Measurements from ENCODE around the gene IBA57.
"Not testable (repeated sequence)": the region's sequence is repeated elsewhere in the genome, so short reads cannot be mapped to it uniquely, and the experiment has no call there.

IBA57 gene

GRCh38 chr1:228184152-228184551, 18.5 kb downstream of the IBA57 start:
- no peaks in the 10 kb centered on the region for H4K20me1 ChIP-seq
- H3K36me3 ChIP-seq: no peaks in the 10 kb centered on the region
- H3K4me1 ChIP-seq: peaks cover 4% of the 10 kb centered on the region; the same call in 1 of the 2 replicates
- no peak overlapping the region for H3K27ac ChIP-seq
- TF ChIP-seq Cebpa-rat (IDR thresholded peaks at IDR 0.05): no peak
- H3K9me3 ChIP-seq: no peaks in the 10 kb centered on the region
- H3K4me3 ChIP-seq: no peak overlapping the region
- no peak overlapping the region for H3K9ac ChIP-seq
- H3K27me3 ChIP-seq: no peaks in the 10 kb centered on the region
- H3K4me2 ChIP-seq: no peak overlapping the region

GRCh38 chr1:228185641-228185965, 20.0 kb downstream of the IBA57 start:
- H3K9ac ChIP-seq: no peak overlapping the region
- no peaks in the 10 kb centered on the region for H3K9me3 ChIP-seq
- H3K4me2 ChIP-seq: no peak overlapping the region
- no peak overlapping the region for H3K4me3 ChIP-seq
- no peak for TF ChIP-seq Cebpa-rat (IDR thresholded peaks at IDR 0.05)
- H4K20me1 ChIP-seq: no peaks in the 10 kb centered on the region
- H3K4me1 ChIP-seq: no peaks in the 10 kb centered on the region
- no peaks in the 10 kb centered on the region for H3K36me3 ChIP-seq
- H3K27me3 ChIP-seq: no peaks in the 10 kb centered on the region
- H3K27ac ChIP-seq: no peak overlapping the region

- H4K20me1 ChIP-seq, H3K36me3 ChIP-seq, H3K9me3 ChIP-seq, H3K27me3 ChIP-seq, H3K4me3 ChIP-seq, H3K9ac ChIP-seq, H3K27ac ChIP-seq, H3K4me1 ChIP-seq, H3K4me2 ChIP-seq: not testable (repeated sequence)
Measured at GRCh38 chr1:228188249-228188648, 22.6 kb downstream of the IBA57 start.

GRCh38 chr1:228190182-228190581, 24.6 kb downstream of the IBA57 start:
- Histone ChIP-seq H3K27ac (no peak overlapping the region), H3K4me2 (no peak overlapping the region), H3K9ac (no peak overlapping the region), H3K36me3 (no peaks in the 10 kb centered on the region), H3K9me3 (no peaks in the 10 kb centered on the region), H3K4me3 (no peak overlapping the region), H4K20me1 (no peaks in the 10 kb centered on the region), H3K4me1 (no peaks in the 10 kb centered on the region), H3K27me3 (no peaks in the 10 kb centered on the region)
- no peak for TF ChIP-seq Cebpa-rat (IDR thresholded peaks at IDR 0.05)

- no peak overlapping the region for H3K4me2 ChIP-seq
- H3K27me3 ChIP-seq: no peaks in the 10 kb centered on the region
Measured at GRCh38 chr1:228190778-228191177, 25.2 kb downstream of the IBA57 start.

GRCh38 chr1:228194436-228194835, 28.8 kb downstream of the IBA57 start:
- H3K4me1 ChIP-seq: no peaks in the 10 kb centered on the region
- no peak overlapping the region for H3K4me3 ChIP-seq
- no peak overlapping the region for H3K9ac ChIP-seq
- H3K4me2 ChIP-seq: no peak overlapping the region
- no peak for TF ChIP-seq Cebpa-rat (IDR thresholded peaks at IDR 0.05)
- peaks cover 13% of the 10 kb centered on the region for H3K9me3 ChIP-seq
- no peak overlapping the region for H3K27ac ChIP-seq
- no peaks in the 10 kb centered on the region for H3K36me3 ChIP-seq
- H4K20me1 ChIP-seq: no peaks in the 10 kb centered on the region
- no peaks in the 10 kb centered on the region for H3K27me3 ChIP-seq

More at GRCh38 chr1:228190778-228191177, 25.2 kb downstream of the IBA57 start:
- TF ChIP-seq Cebpa-rat (IDR thresholded peaks at IDR 0.05): no peak
- no peak overlapping the region for H3K4me3 ChIP-seq
- H3K36me3 ChIP-seq: no peaks in the 10 kb centered on the region
- no peaks in the 10 kb centered on the region for H3K9me3 ChIP-seq
- no peaks in the 10 kb centered on the region for H3K4me1 ChIP-seq
- H3K27ac ChIP-seq: no peak overlapping the region
- no peak overlapping the region for H3K9ac ChIP-seq
- H4K20me1 ChIP-seq: no peaks in the 10 kb centered on the region

- Histone ChIP-seq H3K9ac (no peak overlapping the region), H3K4me1 (no peaks in the 10 kb centered on the region), H3K27me3 (no peaks in the 10 kb centered on the region), H3K27ac (no peak overlapping the region), H3K4me3 (no peak overlapping the region), H3K9me3 (peaks cover 20% of the 10 kb centered on the region), H3K4me2 (no peak overlapping the region), H4K20me1 (no peaks in the 10 kb centered on the region), H3K36me3 (no peaks in the 10 kb centered on the region)
- TF ChIP-seq Cebpa-rat (IDR thresholded peaks at IDR 0.05): no peak
Measured at GRCh38 chr1:228194921-228195812, 29.6 kb downstream of the IBA57 start.

GRCh38 chr1:228197555-228198147, 32.0 kb downstream of the IBA57 start:
- TF ChIP-seq Cebpa-rat (IDR thresholded peaks at IDR 0.05): no peak
- Histone ChIP-seq H3K27me3 (no peaks in the 10 kb centered on the region), H3K4me2 (no peak overlapping the region), H3K27ac (no peak overlapping the region), H3K9ac (no peak overlapping the region), H3K4me1 (no peaks in the 10 kb centered on the region), H3K4me3 (no peak overlapping the region), H3K36me3 (no peaks in the 10 kb centered on the region), H4K20me1 (no peaks in the 10 kb centered on the region), H3K9me3 (peaks cover 21% of the 10 kb centered on the region)

GRCh38 chr1:228198977-228199590, 33.5 kb downstream of the IBA57 start:
- H3K9ac ChIP-seq: no peak overlapping the region
- no peak overlapping the region for H3K27ac ChIP-seq
- H3K4me2 ChIP-seq: no peak overlapping the region
- no peak for TF ChIP-seq Cebpa-rat (IDR thresholded peaks at IDR 0.05)
- H3K4me1 ChIP-seq: no peaks in the 10 kb centered on the region
- H3K4me3 ChIP-seq: no peak overlapping the region
- H3K36me3 ChIP-seq: no peaks in the 10 kb centered on the region
- H3K9me3 ChIP-seq: peaks cover 21% of the 10 kb centered on the region
- H4K20me1 ChIP-seq: no peaks in the 10 kb centered on the region
- no peaks in the 10 kb centered on the region for H3K27me3 ChIP-seq

- no peak overlapping the region for H3K27ac ChIP-seq
- no peak for TF ChIP-seq Cebpa-rat (IDR thresholded peaks at IDR 0.05)
- H3K4me1 ChIP-seq: peaks cover 7% of the 10 kb centered on the region
- H3K4me3 ChIP-seq: no peak overlapping the region
- no peaks in the 10 kb centered on the region for H4K20me1 ChIP-seq
- no peak overlapping the region for H3K9ac ChIP-seq
- no peaks in the 10 kb centered on the region for H3K36me3 ChIP-seq
- H3K4me2 ChIP-seq: no peak overlapping the region
- peaks cover 3% of the 10 kb centered on the region; the same call in 1 of the 2 replicates for H3K9me3 ChIP-seq
- no peaks in the 10 kb centered on the region for H3K27me3 ChIP-seq
Measured at GRCh38 chr1:228204958-228205357, 39.4 kb downstream of the IBA57 start.
